CD8-positive, alpha-beta memory T cell (primary cell): Measurements from ENCODE around the gene PRICKLE1. TPM values are rescaled to one million over a fixed set of nuclear protein-coding genes. Genes with fewer than 3 reads are reported as not detected.

ENCODE experiments used
- CTCF ChIA-PET: fragments of 350-600 bp; sonication (Branson Sonifier 250); formaldehyde crosslinking; loops from one replicate; lab custom pipeline; 2021; ENCODE audit warnings: antibody characterized with exemption; lab: Charles Lee
- POLR2A ChIA-PET: fragments of 350-600 bp; sonication (Branson Sonifier 250); formaldehyde crosslinking; loops from one replicate; lab custom pipeline; 2021; ENCODE audit warnings: antibody characterized with exemption; lab: Charles Lee
- DNase-seq, 5 donors: peaks; one replicate each; pipeline versions ENCODE4 v3.0.0 to v3.0.0-alpha.2; 2020 to 2022; ENCODE audit warnings: mixed read lengths in 1 of 5
- H3K27ac ChIP-seq: one replicate; pipeline ENCODE4 v1.7.0; 2013; ENCODE audit warnings: low read depth, mild to moderate bottlenecking, low read length, moderate library complexity
- H3K27me3 ChIP-seq: 2 replicates; pipeline ENCODE4 v1.7.0; 2013; ENCODE audit warnings: low read length, mild to moderate bottlenecking; ENCODE audit not compliant: insufficient read depth, poor library complexity, severe bottlenecking
- H3K36me3 ChIP-seq: 2 replicates; pipeline ENCODE4 v1.7.0; 2013; ENCODE audit warnings: mild to moderate bottlenecking, low read length, moderate library complexity; ENCODE audit not compliant: insufficient read depth
- H3K4me1 ChIP-seq: 2 replicates; pipeline ENCODE4 v1.7.0; 2013; ENCODE audit warnings: mild to moderate bottlenecking, low read length, moderate library complexity; ENCODE audit not compliant: insufficient read depth
- H3K4me3 ChIP-seq: 2 replicates; pipeline ENCODE4 v1.7.0; 2013; ENCODE audit warnings: mild to moderate bottlenecking, low read length
- H3K9me3 ChIP-seq: 2 replicates; pipeline ENCODE4 v1.7.0; 2013; ENCODE audit warnings: mild to moderate bottlenecking, low read length
- H3K27ac Mint-ChIP-seq, 8 donors: one replicate each; pipeline ENCODE4 v1.8.0; 2020 to 2021; ENCODE audit warnings: mixed read lengths in 8 of 8, mild to moderate bottlenecking in 6 of 8, inconsistent platforms in 3 of 8, moderate library complexity in 3 of 8
- H3K27me3 Mint-ChIP-seq, 2 donors: one replicate each; pipeline ENCODE4 v1.8.0; 2020 to 2021; ENCODE audit warnings: mixed read lengths in 2 of 2, mild to moderate bottlenecking in 1 of 2, moderate library complexity in 1 of 2
- H3K36me3 Mint-ChIP-seq, 3 donors: one replicate each; pipeline ENCODE4 v1.8.0; 2020 to 2021; ENCODE audit warnings: mixed read lengths in 3 of 3, inconsistent platforms in 1 of 3, mild to moderate bottlenecking in 1 of 3
- H3K4me1 Mint-ChIP-seq, 3 donors: one replicate each; pipeline ENCODE4 v1.8.0; 2020 to 2021; ENCODE audit warnings: mixed read lengths in 3 of 3, inconsistent platforms in 1 of 3, mild to moderate bottlenecking in 1 of 3
- H3K4me3 Mint-ChIP-seq, 7 donors: one replicate each; pipeline ENCODE4 v1.8.0; 2020 to 2021; ENCODE audit warnings: mixed read lengths in 7 of 7, mild to moderate bottlenecking in 6 of 7, moderate library complexity in 4 of 7, inconsistent platforms in 2 of 7
- H3K9me3 Mint-ChIP-seq, 5 donors: one replicate each; pipeline ENCODE4 v1.8.0; 2020 to 2022; ENCODE audit warnings: mixed read lengths in 5 of 5, mild to moderate bottlenecking in 3 of 5, moderate library complexity in 2 of 5, inconsistent platforms in 1 of 5
- polyA plus RNA-seq: library from polyadenylated mRNA; unstranded; fragments of 300-500 nt; fragmentation: Illumina TruSeq; gene quantifications from one replicate; pipeline ENCODE4 v1.2.3, GENCODE V29; 2021
- total RNA-seq, 2 experiments: library from RNA; stranded (reverse); gene quantifications; one replicate each; pipeline ENCODE4 v1.2.3, GENCODE V29; 2021

The PRICKLE1 gene
- total and polyA plus RNA-seq, 3 experiments from 2014 or later: 0.53 TPM; not detected in 2

DNA sequence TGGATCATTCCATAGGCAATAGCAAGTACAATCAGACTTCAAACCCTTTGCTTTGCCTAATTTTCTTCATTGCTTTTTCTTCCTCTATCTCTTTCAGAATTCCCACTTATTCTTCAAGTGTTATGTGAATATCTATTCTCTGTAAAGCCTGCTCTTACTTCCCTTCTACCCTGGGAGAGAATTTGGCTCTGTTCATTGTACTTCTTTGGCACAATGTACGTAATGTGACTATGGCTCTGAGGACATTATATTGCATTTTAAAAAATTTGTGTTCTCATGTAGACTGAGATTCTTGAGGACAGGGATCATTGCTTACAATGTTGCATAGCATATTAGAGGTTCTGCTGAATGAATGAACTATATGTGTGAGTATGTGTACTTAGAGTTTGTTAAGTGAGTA is 16.9 kb upstream of the PRICKLE1 start:
- no peak for DNase-seq
- H3K4me3 ChIP-seq: no peak overlapping the region
- no peaks in the 10 kb centered on the region for H3K27me3 ChIP-seq
- H3K27me3 Mint-ChIP-seq: peaks cover 0 to under 1% of the 10 kb centered on the region in 2 donors
- no peaks in the 10 kb centered on the region for H3K36me3 Mint-ChIP-seq
- no peak overlapping the region for H3K27ac Mint-ChIP-seq
- POLR2A ChIA-PET: no interaction called here
- no peaks in the 10 kb centered on the region for H3K4me1 ChIP-seq
- no peaks in the 10 kb centered on the region for H3K9me3 ChIP-seq
- CTCF ChIA-PET: no interaction called here
- no peaks in the 10 kb centered on the region for H3K4me1 Mint-ChIP-seq
- no peak overlapping the region for H3K27ac ChIP-seq
- no peaks in the 10 kb centered on the region for H3K9me3 Mint-ChIP-seq
- no peaks in the 10 kb centered on the region for H3K36me3 ChIP-seq
- H3K4me3 Mint-ChIP-seq: no peak overlapping the region

DNA sequence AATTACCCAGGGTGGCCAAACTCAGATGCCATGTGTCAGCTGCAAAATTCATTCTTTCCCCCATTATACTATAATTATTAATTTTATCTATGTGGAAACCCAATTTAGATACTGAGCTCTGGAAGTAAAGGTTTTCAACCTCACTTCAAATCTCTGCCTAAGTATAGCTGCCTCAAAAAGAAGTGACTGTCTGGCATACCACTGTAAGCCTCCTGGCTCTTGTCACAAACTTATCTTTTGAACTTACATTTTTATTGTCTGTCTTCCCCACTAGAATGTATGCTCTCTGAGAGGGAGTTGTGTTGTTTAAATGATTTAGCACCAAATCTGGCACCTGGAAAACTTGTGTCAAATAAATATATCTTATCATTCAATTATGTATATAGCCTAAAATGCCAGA is 16.1 kb upstream of the PRICKLE1 start:
- Histone ChIP-seq H3K4me3 (no peak overlapping the region), H3K4me1 (no peaks in the 10 kb centered on the region), H3K9me3 (no peaks in the 10 kb centered on the region), H3K36me3 (no peaks in the 10 kb centered on the region), H3K27ac (no peak overlapping the region), H3K27me3 (no peaks in the 10 kb centered on the region)
- no peak overlapping the region for H3K4me3 Mint-ChIP-seq
- no peak overlapping the region for H3K27ac Mint-ChIP-seq
- POLR2A ChIA-PET: no interaction called here
- H3K27me3 Mint-ChIP-seq: peaks cover 0 to under 1% of the 10 kb centered on the region in 2 donors
- no peaks in the 10 kb centered on the region for H3K36me3 Mint-ChIP-seq
- H3K9me3 Mint-ChIP-seq: peaks cover 0 to under 1% (median 0%) of the 10 kb centered on the region in 5 donors
- CTCF ChIA-PET: no interaction called here
- no peaks in the 10 kb centered on the region for H3K4me1 Mint-ChIP-seq
- no peak for DNase-seq

DNA sequence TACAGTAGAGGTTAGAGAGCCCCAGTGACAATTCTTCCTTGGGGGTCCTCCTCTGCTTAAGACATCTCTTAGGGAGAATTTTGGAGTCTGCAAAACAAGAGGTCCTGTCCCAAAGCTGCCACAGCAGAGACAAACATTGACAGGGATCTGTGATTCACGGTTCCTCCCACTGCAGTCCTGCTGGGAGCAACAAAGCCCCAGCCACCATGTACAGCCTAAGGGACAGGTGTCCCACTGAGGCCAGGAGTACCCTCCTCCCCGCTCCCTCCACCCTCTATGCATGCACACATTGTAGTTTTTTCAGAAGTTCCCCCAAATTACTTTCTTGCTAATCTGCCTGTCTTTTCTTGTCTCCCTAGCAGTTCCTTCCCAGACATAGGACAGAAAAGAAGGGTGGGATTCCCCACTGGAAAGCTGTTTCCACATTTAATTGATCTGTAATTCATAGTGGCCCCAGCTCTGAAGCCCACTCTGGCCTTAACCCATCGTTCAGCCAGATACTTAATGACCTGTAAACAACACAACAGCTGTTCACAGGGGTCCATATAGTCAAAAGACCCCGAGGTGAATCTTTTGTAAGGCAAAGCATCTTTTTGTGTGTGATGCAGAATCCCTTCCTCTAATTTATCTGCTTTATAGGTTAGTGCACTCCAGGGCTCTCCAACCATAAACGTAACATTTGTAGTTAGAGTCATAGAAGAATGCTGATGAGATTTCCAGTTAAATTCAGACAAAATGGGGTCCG is 13.9 kb upstream of the PRICKLE1 start:
- Histone ChIP-seq H3K9me3 (no peaks in the 10 kb centered on the region), H3K27me3 (no peaks in the 10 kb centered on the region), H3K4me3 (no peak overlapping the region), H3K36me3 (no peaks in the 10 kb centered on the region), H3K27ac (no peak overlapping the region), H3K4me1 (no peaks in the 10 kb centered on the region)
- ChIA-PET CTCF (no interaction called here), POLR2A (no interaction called here)
- H3K9me3 Mint-ChIP-seq: peaks cover 0 to 2% (median 0%) of the 10 kb centered on the region in 5 donors
- H3K27ac Mint-ChIP-seq: no peak overlapping the region
- DNase-seq: no peak
- H3K4me3 Mint-ChIP-seq: no peak overlapping the region
- no peaks in the 10 kb centered on the region for H3K4me1 Mint-ChIP-seq
- H3K36me3 Mint-ChIP-seq: no peaks in the 10 kb centered on the region
- peaks cover 0 to 8% of the 10 kb centered on the region in 2 donors for H3K27me3 Mint-ChIP-seq

DNA sequence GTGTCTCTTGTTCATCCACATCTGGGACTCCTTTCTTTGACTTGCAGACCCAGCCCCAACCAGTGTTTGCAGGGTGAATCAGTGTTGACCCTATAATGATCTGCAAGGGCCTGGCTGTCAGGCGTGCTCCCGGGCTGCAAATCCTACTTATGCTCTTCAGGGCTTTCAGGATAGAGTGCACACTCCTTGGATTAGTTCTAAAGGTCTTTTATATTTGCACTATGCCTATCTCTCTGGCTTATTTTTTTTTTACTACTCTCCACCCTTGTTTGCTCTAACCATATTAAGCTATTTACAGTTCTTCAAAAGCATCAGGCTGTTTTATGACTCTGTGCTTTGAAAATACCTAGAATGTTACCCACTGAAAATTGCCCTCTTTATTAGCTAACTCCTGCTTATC is 4.3 kb upstream of the PRICKLE1 start:
- DNase-seq: no peak
- Mint-ChIP-seq H3K36me3 (no peaks in the 10 kb centered on the region), H3K4me3 (peak overlapping the region in 1 of 7 donors; percentile 34), H3K27me3 (peaks cover 43 to 49% of the 10 kb centered on the region in 2 donors), H3K9me3 (peaks cover 0 to 3% (median 0%) of the 10 kb centered on the region in 5 donors), H3K4me1 (peaks cover 9 to 14% (median 12%) of the 10 kb centered on the region in 3 donors), H3K27ac (no peak overlapping the region)
- ChIA-PET CTCF (no interaction called here), POLR2A (no interaction called here)
- Histone ChIP-seq H3K27me3 (peaks cover 10% of the 10 kb centered on the region), H3K27ac (no peak overlapping the region), H3K36me3 (no peaks in the 10 kb centered on the region), H3K9me3 (no peaks in the 10 kb centered on the region), H3K4me3 (no peak overlapping the region), H3K4me1 (no peaks in the 10 kb centered on the region)

DNA sequence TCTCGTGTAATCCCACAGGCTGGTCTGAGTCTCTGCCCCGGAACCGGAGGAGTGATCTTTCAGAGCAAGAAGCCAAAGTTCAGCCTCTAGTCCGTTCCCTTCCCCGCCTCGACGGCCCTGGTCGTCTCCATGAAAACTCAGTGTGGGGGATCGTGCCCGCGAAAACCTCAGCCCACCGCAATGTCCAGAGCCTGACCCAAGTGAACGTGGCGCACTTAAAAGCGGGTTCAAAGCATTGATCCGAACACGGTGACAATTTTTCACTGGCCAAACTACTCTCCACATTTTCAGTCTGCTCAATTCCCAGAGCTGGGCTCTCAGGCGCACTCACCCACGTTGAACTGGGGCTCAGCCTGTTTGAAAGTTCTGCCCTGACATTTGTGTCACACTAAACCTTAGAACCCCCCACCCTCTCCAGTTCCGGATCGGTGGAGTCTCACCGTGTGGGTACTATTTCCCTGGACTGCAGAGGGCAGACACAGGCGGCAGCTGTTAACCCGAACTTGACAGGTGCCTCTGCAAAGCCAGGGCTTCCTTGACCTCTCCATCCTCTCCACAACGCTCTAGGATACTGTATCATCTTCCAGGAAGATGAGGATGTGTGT is 886 bp upstream of the PRICKLE1 start:
- Mint-ChIP-seq H3K9me3 (peaks cover 0 to 3% (median 0%) of the 10 kb centered on the region in 5 donors), H3K27ac (peak overlapping the region in 1 of 8 donors; percentile 15), H3K4me3 (peak overlapping the region; percentile 54 to 79 (median 72)), H3K4me1 (peaks cover 16 to 21% (median 16%) of the 10 kb centered on the region in 3 donors), H3K36me3 (peaks cover 0 to 2% (median 0%) of the 10 kb centered on the region in 3 donors), H3K27me3 (peaks cover 43 to 63% of the 10 kb centered on the region in 2 donors)
- Histone ChIP-seq H3K36me3 (no peaks in the 10 kb centered on the region), H3K4me3 (no peak overlapping the region), H3K27me3 (peaks cover 18% of the 10 kb centered on the region), H3K4me1 (no peaks in the 10 kb centered on the region), H3K27ac (no peak overlapping the region), H3K9me3 (no peaks in the 10 kb centered on the region)
- DNase-seq: no peak
- ChIA-PET CTCF (no interaction called here), POLR2A (no interaction called here)

DNA sequence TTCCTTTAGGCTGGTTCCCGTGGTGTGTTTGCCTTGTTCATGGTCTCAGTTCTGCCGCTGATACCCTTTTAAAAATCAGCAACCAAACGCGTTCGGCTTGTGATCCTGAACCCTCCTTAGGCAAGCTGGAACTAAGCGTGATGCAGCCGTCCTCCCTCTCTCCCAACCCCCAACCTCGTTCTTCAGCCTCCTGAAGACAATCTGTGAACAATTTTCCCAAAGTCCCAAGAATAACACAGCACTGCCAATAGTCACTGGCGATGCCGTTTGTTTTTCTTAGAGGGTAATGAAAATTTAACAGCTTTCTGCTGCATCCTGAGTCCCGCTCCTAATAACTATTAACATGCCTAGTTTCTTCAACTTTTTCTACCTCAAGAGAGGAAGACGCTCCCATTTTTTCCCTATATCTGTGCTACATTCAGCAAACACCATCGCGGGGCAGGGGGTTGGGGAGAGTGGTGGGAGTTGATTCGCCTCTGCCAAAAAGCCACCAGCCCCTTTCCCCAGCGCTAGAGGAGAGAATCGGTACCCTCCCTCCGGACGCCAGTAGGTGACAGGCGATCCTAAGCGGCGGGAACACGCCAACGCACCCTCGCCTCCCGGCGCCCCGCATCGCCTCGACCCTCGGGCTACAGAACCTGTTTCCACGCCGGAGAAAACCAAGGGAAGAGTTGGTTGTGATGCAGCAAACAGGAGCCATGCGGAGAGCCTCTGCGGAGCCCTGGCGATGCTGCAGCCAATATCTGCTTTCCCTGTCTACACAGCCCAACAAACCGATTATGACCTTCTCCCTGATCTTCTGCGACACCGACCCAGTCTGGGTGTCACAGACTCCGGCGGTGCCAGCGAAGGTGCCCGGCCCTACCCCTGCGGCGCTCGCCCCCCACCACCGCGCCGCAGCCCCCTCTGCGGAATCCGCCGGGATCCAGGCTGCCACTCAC is 752 bp downstream of the PRICKLE1 start:
- no peak for DNase-seq
- Histone ChIP-seq H3K27me3 (peaks cover 18% of the 10 kb centered on the region), H3K4me3 (no peak overlapping the region), H3K9me3 (no peaks in the 10 kb centered on the region), H3K36me3 (no peaks in the 10 kb centered on the region), H3K27ac (no peak overlapping the region), H3K4me1 (no peaks in the 10 kb centered on the region)
- POLR2A ChIA-PET: no interaction called here
- CTCF ChIA-PET: no interaction called here
- peak overlapping the region; percentile 36 to 74 (median 56) for H3K4me3 Mint-ChIP-seq
- H3K27ac Mint-ChIP-seq: no peak overlapping the region
- H3K9me3 Mint-ChIP-seq: peaks cover 0 to 3% (median 0%) of the 10 kb centered on the region in 5 donors
- H3K36me3 Mint-ChIP-seq: peaks cover 0 to 2% (median 0%) of the 10 kb centered on the region in 3 donors
- peaks cover 16 to 21% (median 16%) of the 10 kb centered on the region in 3 donors for H3K4me1 Mint-ChIP-seq
- H3K27me3 Mint-ChIP-seq: peaks cover 37 to 60% of the 10 kb centered on the region in 2 donors

DNA sequence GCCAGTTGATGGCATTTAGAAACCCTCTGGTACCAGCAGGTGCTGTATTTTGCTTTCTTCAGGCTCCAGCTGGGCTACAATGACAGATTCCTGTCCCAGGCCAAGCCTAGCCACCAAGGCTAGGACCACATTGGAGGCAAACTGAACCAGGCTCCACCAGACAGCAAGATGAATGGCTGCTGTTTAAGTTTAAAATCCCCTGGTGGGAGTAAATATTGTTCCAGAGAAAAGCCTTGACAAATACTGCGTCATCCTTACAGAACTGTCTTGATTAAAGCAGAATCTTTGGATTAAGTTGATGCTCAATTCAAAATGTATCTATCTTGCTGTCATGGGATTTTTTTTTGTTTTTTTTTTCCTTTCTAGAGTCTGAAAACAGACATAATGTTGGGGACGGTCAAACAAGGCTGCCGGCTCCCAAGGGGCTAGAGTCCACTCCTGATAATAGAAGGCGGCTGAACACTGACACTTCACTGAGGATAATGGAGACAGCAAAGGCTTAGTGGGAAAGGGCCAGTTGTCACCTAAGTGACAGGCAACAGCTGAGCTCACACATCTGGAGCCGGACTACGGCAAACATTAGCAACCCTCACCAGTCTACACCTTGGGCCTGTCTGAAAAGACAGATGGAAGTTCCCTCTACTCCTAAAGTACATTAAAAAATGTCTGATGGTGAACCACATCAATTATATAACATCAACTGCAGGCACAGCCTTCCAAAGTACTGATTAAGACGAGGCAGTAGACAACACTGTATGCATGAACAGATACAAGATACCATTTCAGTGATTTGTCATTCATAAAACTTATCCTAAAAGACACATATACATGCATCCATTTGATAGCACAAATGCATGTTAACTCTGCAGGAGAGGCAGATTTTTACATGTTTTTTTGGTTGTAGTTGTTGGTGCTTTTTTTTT is 1.7 kb downstream of the PRICKLE1 start:
- H3K27me3 Mint-ChIP-seq: peaks cover 43 to 64% of the 10 kb centered on the region in 2 donors
- peak overlapping the region in 4 of 7 donors; percentile 17 to 67 (median 34) for H3K4me3 Mint-ChIP-seq

More for the DNA sequence above, 1.7 kb downstream of the PRICKLE1 start:
- Histone ChIP-seq H3K36me3 (no peaks in the 10 kb centered on the region), H3K9me3 (no peaks in the 10 kb centered on the region), H3K4me1 (no peaks in the 10 kb centered on the region), H3K27ac (no peak overlapping the region), H3K27me3 (peaks cover 18% of the 10 kb centered on the region), H3K4me3 (no peak overlapping the region)
- POLR2A ChIA-PET: no interaction called here
- no peak for DNase-seq
- CTCF ChIA-PET: no interaction called here
- peaks cover 0 to 3% (median 0%) of the 10 kb centered on the region in 5 donors for H3K9me3 Mint-ChIP-seq
- H3K4me1 Mint-ChIP-seq: peaks cover 16 to 21% (median 16%) of the 10 kb centered on the region in 3 donors
- peak overlapping the region in 2 of 8 donors; percentile 22 to 25 for H3K27ac Mint-ChIP-seq
- H3K36me3 Mint-ChIP-seq: peaks cover 0 to 2% (median 0%) of the 10 kb centered on the region in 3 donors
